ENCODE measurements around the gene LEMD3.

LEMD3 gene

DNA sequence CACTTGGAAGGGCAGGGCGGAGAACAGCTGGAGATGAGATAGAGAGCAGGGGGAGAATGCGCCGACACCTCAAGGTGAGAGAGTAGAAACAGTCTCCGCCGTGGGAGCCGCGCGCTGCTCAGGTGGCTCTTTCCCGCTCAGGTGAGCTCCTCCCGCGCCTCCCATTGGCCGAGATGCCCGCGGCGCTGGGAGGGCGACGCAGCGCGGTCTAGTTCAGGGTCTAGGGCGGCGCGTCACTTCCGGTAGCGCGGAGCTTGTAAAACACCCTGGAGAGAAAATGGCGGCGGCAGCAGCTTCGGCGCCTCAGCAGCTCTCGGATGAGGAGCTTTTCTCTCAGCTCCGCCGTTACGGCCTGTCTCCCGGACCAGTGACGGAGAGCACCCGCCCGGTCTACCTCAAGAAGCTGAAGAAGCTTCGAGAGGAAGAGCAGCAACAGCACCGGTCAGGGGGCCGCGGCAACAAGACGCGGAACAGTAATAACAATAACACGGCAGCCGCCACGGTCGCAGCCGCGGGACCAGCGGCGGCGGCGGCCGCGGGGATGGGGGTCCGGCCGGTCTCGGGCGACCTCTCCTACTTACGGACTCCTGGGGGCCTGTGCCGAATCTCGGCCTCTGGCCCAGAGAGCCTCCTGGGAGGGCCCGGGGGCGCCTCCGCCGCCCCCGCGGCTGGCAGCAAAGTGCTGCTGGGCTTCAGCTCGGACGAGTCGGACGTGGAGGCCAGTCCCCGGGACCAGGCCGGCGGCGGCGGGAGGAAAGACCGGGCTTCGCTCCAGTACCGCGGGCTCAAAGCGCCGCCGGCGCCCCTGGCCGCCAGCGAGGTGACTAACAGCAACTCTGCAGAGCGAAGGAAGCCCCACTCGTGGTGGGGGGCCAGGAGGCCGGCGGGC, at the start of gene LEMD3:
Gene LEMD3, plus strand, starts transcription at position 264 of the 889 bp plus-strand sequence. Its CDS starts 14 bp downstream, at position 278.
- Mint-ChIP-seq H3K27me3 (no peaks in the 10 kb centered on the region), H3K4me3 (peak within 1 kb of the TSS; percentile 91 to 96), H3K27ac (peak within 1 kb of the TSS; percentile 98 to 100), H3K9me3 (no peaks in the 10 kb centered on the region), H3K4me1 (peaks cover 15% of the 10 kb centered on the region)
- peak; percentile 95 for ATAC-seq
- DNase-seq, result peak; percentile 87 to 93

DNA sequence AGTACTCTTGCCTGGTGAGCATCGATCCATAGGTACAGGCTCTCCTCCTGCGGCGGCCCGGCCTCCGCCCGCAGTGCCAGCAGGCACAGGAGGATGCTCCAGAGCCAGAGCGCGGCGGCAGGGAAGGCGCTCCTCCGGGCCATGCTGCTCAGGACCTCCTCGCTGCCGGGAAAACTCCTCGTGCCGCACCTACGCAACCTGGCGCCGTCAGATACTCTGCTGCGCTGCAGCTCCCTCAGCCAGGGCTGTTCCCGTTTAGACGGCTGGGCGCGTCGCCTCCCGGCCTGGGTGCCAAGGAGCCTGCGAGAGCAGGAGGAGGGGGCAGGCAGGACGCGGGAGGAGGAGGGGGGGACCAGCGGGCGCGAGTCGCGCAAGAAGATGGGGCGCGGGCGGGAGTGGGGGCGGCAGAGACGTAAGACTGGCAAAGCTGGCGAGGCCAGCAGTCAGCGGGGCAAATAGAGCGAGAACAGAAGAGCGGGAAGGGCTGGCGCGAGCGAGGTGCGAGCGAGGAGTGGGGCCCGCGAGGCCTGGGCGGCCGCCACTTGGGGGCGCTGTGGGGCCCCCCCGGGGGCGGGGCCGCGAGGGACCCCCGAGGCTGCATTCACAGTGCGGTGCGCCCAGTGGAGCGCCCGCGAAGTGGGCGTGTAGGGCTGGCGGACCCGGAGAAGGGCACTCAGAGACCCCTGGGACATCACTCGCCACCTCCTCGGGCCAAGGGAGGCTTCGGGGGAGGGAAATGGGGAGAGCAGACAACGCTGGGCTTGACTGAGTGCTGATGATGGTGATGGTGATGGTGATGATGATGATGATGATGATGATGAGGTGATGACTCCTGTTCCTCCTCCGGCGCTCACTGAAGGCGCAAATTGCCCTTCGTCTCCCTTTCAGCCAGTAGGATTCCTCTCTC, 48.1 kb upstream of the LEMD3 start, which contains the start of gene WIF1:
Gene WIF1, minus strand, starts transcription at position 257 of the 907 bp plus-strand sequence. Its CDS starts 114 bp downstream, at position 143.
- no peaks in the 10 kb centered on the region for H3K9me3 Mint-ChIP-seq
- peak within 1 kb of the TSS; percentile 68 to 72 for H3K4me3 Mint-ChIP-seq
- DNase-seq, result peak; percentile 29 to 36
- ATAC-seq, result peak; percentile 89
- H3K4me1 Mint-ChIP-seq, result peaks cover 16% of the 10 kb centered on the region
- H3K27ac Mint-ChIP-seq, result no peak within 1 kb of the TSS
- H3K27me3 Mint-ChIP-seq, result peaks cover 59% of the 10 kb centered on the region

DNA sequence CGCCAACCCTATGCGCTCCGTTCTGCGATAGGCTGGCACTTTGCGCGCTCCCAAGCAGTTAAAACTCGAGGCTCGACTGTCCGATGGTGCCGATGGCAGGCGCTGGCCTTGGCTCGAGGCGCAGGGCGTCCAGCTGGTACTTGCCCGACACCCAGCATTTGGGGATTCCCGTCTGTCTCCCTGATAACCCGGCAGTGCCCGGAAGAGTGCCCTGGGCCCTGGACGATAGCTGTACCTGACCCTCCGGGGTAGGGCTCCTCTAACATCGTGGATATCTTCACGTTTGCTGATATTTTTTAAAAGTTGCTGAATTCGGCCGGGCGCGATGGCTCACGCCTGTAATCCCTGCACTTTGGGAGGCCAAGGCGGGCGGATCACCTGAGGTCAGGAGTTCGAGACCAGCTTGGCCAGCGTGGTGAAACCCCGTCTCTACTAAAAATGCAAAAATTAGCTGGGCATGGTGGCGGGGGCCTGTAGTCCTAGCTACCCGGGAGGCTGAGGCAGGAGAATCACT, 47.4 kb upstream of the LEMD3 start:
- DNase-seq (peak in 1 of 2 donors; percentile 10), ATAC-seq (peak; percentile 15)
- Mint-ChIP-seq H3K4me1 (peaks cover 16% of the 10 kb centered on the region), H3K4me3 (peak overlapping the region; percentile 68 to 72), H3K27ac (no peak overlapping the region), H3K27me3 (peaks cover 56% of the 10 kb centered on the region), H3K9me3 (no peaks in the 10 kb centered on the region)

DNA sequence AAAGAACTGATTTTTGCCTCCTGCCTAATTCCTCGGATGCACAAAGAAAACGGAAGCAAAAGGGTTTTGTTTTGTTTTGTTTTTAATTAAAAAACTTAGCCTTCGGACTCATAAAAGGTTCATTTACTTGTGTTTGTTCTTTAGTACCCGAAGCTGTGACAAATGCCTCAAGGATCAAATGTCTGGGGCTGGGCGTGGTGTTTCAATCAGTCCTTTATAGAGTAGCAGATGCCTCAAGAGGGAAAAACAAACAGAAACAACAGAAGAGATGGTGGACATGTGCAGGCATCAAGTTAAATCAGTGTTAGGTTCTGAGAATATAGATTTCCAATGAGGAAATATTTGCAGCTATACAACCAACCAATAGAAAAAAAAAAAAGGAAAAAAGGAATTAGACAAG, 46.7 kb upstream of the LEMD3 start:
- Mint-ChIP-seq H3K9me3 (no peaks in the 10 kb centered on the region), H3K4me3 (no peak overlapping the region), H3K27ac (no peak overlapping the region), H3K27me3 (peaks cover 49% of the 10 kb centered on the region), H3K4me1 (peaks cover 16% of the 10 kb centered on the region)
- DNase-seq (no peak), ATAC-seq (no peak)

DNA sequence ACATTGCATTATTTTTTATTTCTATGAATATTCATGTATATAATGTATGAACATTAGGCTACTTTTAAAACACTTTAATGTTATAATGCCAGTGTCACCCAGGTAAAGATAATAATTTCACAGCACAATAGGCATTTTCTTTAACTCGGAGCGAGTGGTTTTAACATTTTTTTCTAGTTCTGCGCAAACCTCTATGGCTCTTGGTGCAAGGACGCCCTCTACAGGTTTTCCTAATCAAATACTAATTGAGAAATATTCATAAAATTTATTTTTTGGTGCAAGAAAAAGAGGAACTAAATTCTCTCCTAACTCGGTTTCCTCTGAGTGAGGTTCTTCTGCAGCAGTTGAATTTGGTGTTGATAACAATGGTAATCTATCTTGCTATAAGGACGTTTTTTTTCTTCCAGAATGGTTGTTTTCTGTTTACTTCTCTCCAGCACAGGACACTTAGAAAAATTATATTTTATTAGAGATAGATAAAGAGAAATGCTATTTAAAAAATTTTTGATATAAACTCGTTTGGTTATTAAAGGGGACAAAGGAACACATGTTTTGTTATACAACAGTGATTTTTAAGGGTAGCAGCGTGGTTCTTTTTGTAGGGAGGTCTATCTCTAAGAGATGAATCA, 45.8 kb upstream of the LEMD3 start:
- DNase-seq (no peak), ATAC-seq (no peak)
- Mint-ChIP-seq H3K9me3 (no peaks in the 10 kb centered on the region), H3K4me1 (peaks cover 16% of the 10 kb centered on the region), H3K27me3 (peaks cover 43% of the 10 kb centered on the region), H3K4me3 (no peak overlapping the region), H3K27ac (no peak overlapping the region)

DNA sequence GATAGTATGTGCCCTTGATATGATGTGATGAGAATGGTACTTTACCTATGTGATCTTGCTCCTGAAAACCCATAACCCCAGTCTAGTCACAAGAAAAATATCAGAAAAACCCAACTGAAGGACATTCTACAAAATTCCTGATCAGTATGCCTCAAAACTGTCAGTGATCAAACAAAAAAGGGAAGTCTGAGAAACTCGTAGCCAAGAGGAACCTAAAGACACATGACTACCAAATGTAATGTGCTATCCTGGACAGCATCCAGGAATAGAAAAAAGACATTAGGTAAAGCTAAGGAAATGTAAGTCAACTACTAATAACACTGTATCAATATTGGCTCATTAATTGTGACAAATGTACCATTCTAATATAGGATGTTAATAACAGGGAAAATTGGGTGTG, 44.1 kb upstream of the LEMD3 start:
- Mint-ChIP-seq H3K27ac (no peak overlapping the region), H3K4me3 (no peak overlapping the region), H3K4me1 (peaks cover 16% of the 10 kb centered on the region), H3K27me3 (peaks cover 28% of the 10 kb centered on the region), H3K9me3 (no peaks in the 10 kb centered on the region)
- no peak for ATAC-seq
- no peak for DNase-seq

DNA sequence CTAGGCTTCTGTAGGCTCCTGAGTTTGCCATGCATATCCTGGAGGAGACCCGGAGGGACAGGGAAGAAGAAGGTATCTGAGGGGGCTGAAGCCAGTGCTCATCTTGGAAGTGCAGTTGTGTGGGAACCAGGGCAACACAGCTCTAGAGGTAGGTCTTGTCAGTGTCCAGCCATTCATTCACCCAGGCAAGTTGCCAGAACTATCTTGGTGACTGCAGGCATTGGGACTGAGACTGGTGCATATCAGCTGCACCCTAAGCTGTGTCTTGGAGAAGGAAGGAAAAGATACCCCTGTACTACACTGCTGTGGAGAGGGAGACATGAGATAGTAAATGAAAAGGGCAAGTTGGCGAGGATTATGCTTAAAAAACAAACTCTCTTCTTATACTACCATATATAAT, 43.4 kb upstream of the LEMD3 start:
- Mint-ChIP-seq H3K27ac (no peak overlapping the region), H3K9me3 (no peaks in the 10 kb centered on the region), H3K4me3 (no peak overlapping the region), H3K4me1 (peaks cover 10% of the 10 kb centered on the region), H3K27me3 (peaks cover 21% of the 10 kb centered on the region)
- ATAC-seq, result no peak
- no peak for DNase-seq

DNA sequence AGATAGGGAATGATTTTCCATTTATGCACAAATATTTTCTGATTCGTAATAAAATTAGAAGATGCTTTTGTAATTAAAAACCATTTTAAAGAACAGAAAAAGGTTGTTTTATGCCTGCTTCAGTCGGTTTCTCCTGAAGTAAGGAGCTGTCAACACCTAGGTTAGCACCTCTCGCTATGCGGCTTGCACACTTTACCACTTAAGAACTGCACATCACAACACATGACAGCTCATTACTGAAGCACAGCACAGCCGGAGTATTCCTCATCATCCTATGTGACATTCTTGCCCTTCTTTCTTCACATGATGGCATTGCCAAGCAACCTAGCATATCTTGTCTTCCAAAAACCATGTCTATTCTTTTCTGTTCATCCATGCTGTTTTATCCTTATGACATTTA, 42.9 kb upstream of the LEMD3 start:
- H3K9me3 Mint-ChIP-seq, result no peaks in the 10 kb centered on the region
- ATAC-seq (no peak), DNase-seq (no peak)
- peaks cover 16% of the 10 kb centered on the region for H3K27me3 Mint-ChIP-seq
- H3K4me3 Mint-ChIP-seq, result no peak overlapping the region
- peaks cover 6% of the 10 kb centered on the region for H3K4me1 Mint-ChIP-seq
- H3K27ac Mint-ChIP-seq, result no peak overlapping the region

DNA sequence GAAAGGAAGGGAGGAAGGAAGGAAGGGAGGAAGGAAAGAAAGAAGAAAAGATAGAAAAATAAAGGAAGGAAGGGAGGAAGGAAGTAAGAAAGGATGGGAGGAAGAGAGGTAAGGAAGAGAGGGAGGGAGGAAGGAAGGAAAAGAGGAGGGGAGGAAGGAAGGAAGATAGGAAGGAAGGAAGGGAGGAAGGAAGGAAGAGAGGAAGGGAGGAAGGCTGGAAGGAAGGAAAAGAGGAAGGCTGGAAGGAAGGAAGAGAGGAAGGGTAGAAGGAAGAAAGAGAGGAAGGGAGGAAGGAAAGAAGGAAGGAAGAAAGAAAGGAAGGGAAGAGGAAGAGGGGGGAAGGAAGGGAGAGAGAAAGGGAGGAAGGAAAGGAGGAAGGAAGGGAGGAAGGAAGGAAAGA, 35.5 kb upstream of the LEMD3 start:
- peaks cover 11% of the 10 kb centered on the region for H3K27me3 Mint-ChIP-seq

DNA sequence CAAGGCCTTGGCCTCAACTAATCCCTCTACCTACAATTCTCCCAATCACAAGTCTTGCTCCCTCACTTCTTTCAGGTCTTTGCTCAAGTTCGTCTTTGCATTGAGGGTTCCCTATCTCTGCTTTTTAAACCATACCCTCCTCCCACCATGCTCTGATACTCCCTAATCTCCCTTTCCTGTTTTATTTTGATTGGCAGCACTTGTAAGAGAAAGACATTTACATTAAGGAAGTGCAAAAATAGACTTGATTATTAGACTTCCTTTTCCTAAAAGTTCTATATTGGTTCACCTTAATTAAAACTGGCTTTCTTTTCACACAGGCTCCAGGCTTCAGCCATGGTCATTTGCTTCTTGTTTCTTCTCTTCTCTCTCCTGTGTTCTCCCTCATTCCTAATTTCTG, 30.0 kb upstream of the LEMD3 start:
- ATAC-seq (no peak), DNase-seq (no peak)
- H3K27ac Mint-ChIP-seq, result peak overlapping the region in 1 of 2 donors; percentile 16
- peaks cover 24% of the 10 kb centered on the region for H3K27me3 Mint-ChIP-seq
- peaks cover 5 to 7% of the 10 kb centered on the region in 2 donors for H3K9me3 Mint-ChIP-seq
- H3K4me3 Mint-ChIP-seq, result no peak overlapping the region
- no peaks in the 10 kb centered on the region for H3K4me1 Mint-ChIP-seq

More for the DNA sequence above, 35.5 kb upstream of the LEMD3 start:
- no peak overlapping the region for H3K4me3 Mint-ChIP-seq
- H3K27ac Mint-ChIP-seq, result peak overlapping the region in 1 of 2 donors; percentile 27
- H3K4me1 Mint-ChIP-seq, result no peaks in the 10 kb centered on the region
- peaks cover 5 to 7% of the 10 kb centered on the region in 2 donors for H3K9me3 Mint-ChIP-seq
- ATAC-seq, result no peak
- DNase-seq, result no peak

DNA sequence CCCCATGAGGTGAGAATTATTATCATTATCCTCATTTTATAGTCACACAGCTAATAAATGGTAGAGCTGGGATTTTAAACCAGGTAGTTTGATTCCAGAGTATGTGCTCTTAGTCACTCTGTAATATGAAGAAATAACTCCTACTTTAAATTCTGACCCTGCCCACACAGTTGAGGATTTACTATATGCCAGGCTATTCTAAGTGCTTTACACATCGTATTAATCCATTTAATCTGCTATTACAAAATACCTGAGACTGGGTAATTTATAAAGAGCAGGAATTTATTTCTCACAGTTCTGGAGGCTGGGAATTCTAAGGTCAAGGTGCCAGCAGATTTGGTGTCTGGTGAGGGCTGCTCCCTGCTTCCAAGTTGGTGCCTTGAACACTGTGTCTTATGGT, 28.6 kb upstream of the LEMD3 start:
- Mint-ChIP-seq H3K4me1 (no peaks in the 10 kb centered on the region), H3K27me3 (peaks cover 35% of the 10 kb centered on the region), H3K9me3 (peaks cover 5 to 7% of the 10 kb centered on the region in 2 donors), H3K27ac (no peak overlapping the region), H3K4me3 (no peak overlapping the region)
- DNase-seq (no peak), ATAC-seq (no peak)

DNA sequence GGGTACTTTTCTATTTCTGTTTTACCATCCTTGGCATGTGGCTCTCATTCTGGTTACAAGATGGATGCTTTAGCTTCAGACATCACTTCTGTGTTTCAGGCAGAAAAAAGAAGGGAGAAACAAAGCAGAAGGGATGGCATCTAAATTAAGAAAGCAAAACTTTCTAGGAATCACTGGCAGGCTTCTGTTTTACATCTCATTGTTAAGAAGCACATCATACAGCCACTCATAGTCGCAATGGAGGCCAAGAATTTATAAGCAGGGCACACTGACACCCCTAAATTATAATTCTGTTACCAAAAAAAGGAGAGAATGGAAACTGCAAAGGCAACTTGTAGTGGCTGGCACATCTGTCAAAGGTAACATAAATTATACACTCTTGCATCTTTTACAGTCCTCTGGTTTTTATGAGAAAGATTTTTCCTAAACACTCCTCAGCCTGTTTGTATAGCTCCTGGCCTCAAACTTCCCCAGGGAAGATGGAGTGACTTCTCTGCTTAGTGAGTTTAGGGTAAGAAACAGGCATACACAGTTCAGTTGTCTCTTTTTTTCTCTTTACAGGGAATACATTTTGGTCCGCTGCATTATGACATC, 22.0 kb upstream of the LEMD3 start:
- H3K27me3 Mint-ChIP-seq, result peaks cover 25% of the 10 kb centered on the region
- H3K4me3 Mint-ChIP-seq, result no peak overlapping the region
- no peak overlapping the region for H3K27ac Mint-ChIP-seq
- H3K4me1 Mint-ChIP-seq, result no peaks in the 10 kb centered on the region
- ATAC-seq (no peak), DNase-seq (no peak)
- no peaks in the 10 kb centered on the region for H3K9me3 Mint-ChIP-seq

DNA sequence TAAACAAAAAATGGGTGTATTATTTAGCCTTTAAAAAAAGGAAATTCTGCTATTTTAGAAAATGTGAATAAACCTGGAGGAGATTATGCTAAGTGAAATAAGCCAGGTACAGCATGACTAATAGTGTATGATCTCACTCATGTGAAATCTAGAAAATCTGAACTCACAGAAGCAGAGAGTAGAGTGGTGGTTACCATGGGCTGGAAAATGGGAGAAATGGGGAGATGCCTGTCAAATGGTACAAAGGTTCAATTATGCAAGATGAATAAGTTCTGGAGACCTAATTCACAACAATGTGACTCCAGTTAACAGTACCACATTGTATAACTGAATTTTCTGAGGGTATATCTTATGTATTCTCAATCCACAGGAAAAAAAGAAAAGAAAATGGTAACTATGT, 17.4 kb upstream of the LEMD3 start:
- Mint-ChIP-seq H3K4me1 (peaks cover 17% of the 10 kb centered on the region), H3K4me3 (no peak overlapping the region), H3K9me3 (no peaks in the 10 kb centered on the region), H3K27ac (no peak overlapping the region), H3K27me3 (peaks cover 12% of the 10 kb centered on the region)
- ATAC-seq (no peak), DNase-seq (no peak)

DNA sequence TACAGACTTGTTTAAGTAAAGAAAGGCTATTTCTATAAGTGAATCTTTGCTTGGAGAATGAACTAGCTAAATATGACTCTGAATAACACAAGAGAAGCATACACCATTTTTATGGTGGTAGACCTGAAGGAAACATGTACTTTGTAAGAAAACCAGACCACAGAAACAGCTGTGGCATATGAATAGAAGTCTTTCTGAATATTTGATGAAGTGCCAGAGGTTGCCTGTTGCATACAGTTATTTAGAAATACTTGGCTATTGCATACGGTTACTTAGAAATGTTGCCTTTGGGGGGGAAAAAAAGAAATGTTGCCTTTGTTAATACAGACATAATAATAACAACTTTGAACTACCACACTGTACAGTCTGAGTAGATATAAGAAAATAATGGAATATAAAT, 16.8 kb upstream of the LEMD3 start:
- Mint-ChIP-seq H3K27ac (no peak overlapping the region), H3K9me3 (no peaks in the 10 kb centered on the region), H3K4me1 (peaks cover 18% of the 10 kb centered on the region), H3K4me3 (no peak overlapping the region), H3K27me3 (peaks cover 12% of the 10 kb centered on the region)
- no peak for ATAC-seq
- DNase-seq, result no peak

DNA sequence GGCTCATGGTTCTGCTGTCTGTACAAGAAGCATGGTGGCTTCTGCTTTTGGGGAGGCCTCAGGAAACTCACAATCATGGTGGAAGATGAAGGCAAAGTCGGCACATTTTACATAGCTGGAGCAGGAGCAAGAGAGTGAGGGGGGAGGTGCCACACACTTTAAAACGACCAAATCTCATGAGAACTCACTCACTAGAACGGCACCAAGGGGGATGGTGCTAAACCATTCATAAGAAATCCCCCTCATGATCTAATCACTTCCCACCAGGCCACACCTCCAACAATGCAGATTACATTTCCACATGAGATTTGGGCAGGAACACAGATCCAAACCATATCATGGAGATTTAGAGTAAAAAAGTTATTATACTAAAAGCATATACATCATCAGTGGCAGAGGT, 13.6 kb upstream of the LEMD3 start:
- H3K9me3 Mint-ChIP-seq, result no peaks in the 10 kb centered on the region
- H3K27ac Mint-ChIP-seq, result peak overlapping the region; percentile 23 to 59
- peak; percentile 44 for ATAC-seq
- H3K4me3 Mint-ChIP-seq, result peak overlapping the region in 1 of 2 donors; percentile 14
- H3K27me3 Mint-ChIP-seq, result peaks cover 15% of the 10 kb centered on the region
- no peak for DNase-seq
- peaks cover 18% of the 10 kb centered on the region for H3K4me1 Mint-ChIP-seq

All from stimulated activated naive CD8-positive, alpha-beta T cell treated with anti-CD3 and anti-CD28 coated beads, Interleukin-15, amount 100 ng/mL, for 72 hours (primary cell).